Stimulated activated memory B cell treated with anti-CD40 and anti-IgM and Interleukin-4, amounts not matched to agents 10 μg/mL and 1 μg/mL and 100 μg/mL, for 72 hours (primary cell): ENCODE data around the gene RBFOX2.
"Not testable (repeated sequence)": the region's sequence is repeated elsewhere in the genome, so short reads cannot be mapped to it uniquely, and the experiment has no call there.

Experiments used
- ATAC-seq: fragments of 150-1000 bp; cut with Tn5 transposase; 2 replicates; pipeline ENCODE4 v1.10.0; 2021
- H3K27ac Mint-ChIP-seq: one replicate; pipeline ENCODE4 v1.8.0; 2022; ENCODE audit warnings: mild to moderate bottlenecking, mixed read lengths
- H3K27me3 Mint-ChIP-seq: one replicate; pipeline ENCODE4 v1.8.0; 2022; ENCODE audit warnings: mixed read lengths
- H3K36me3 Mint-ChIP-seq: one replicate; pipeline ENCODE4 v1.8.0; 2022; ENCODE audit warnings: mixed read lengths
- H3K4me1 Mint-ChIP-seq: one replicate; pipeline ENCODE4 v1.8.0; 2022; ENCODE audit warnings: mixed read lengths
- H3K4me3 Mint-ChIP-seq: one replicate; pipeline ENCODE4 v1.8.0; 2022; ENCODE audit warnings: mild to moderate bottlenecking, moderate library complexity, mixed read lengths
- H3K9me3 Mint-ChIP-seq: one replicate; pipeline ENCODE4 v1.8.0; 2022; ENCODE audit warnings: mixed read lengths

Gene RBFOX2

DNA sequence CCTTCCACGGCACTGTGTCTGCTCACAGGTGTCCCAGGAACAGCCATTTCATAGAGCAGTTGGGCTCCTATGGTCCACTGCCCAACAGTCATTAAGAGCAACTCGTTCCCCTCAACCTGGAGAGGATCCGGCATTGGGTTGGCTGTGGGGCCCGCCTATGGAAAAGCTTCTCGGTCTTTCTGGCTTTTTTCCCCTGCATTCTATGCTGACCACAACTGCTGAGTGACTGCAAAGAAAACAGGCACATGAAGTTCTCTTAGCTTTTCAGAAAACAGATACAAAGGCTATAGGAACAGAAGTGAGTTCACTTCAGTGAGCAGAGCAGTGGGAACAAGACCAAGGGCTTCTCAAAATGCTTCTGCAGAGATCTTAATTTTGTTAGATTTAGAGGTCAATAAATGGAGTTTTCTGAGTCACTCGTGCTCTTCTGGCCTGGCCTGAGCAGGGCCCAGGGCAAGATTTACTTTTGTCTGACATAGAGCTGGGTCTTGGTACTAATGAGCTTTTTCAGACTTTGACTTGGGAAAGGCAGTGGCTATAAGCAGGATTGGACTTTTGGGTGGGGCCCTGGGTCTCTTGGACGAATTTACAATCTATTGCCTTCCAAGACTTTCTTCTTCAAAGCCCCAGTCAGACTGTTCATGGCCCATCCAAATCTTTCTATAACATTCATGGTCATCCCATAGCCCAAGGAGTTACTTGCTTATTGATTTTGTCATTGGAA is 324.6 kb downstream of the RBFOX2 start:
- no peaks in the 10 kb centered on the region for H3K36me3 Mint-ChIP-seq
- H3K4me3 Mint-ChIP-seq: no peak overlapping the region
- no peak for ATAC-seq
- no peaks in the 10 kb centered on the region for H3K9me3 Mint-ChIP-seq
- H3K27ac Mint-ChIP-seq: no peak overlapping the region
- H3K4me1 Mint-ChIP-seq: no peaks in the 10 kb centered on the region
- H3K27me3 Mint-ChIP-seq: peaks cover 8% of the 10 kb centered on the region

DNA sequence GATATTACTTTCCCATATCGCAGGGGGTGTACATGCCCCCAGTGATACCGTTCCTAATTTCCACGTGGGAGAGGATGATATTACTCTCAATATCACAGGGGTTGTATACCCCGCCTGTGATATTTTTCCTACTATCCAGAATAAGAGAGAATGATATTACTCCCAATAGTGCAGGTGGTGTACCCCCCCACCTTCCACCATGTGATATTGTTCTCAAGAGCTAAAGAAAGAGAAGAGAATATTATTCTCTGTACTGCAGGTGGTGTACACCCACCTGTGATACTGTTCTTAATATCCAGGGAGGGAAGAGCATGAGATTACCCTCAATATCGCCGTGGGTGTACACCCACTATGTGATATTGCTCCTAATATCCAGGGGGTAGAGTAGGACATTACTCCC is 328.8 kb downstream of the RBFOX2 start:
- ATAC-seq, H3K4me1 Mint-ChIP-seq, H3K36me3 Mint-ChIP-seq, H3K9me3 Mint-ChIP-seq, H3K27ac Mint-ChIP-seq, H3K27me3 Mint-ChIP-seq, H3K4me3 Mint-ChIP-seq: not testable (repeated sequence)

DNA sequence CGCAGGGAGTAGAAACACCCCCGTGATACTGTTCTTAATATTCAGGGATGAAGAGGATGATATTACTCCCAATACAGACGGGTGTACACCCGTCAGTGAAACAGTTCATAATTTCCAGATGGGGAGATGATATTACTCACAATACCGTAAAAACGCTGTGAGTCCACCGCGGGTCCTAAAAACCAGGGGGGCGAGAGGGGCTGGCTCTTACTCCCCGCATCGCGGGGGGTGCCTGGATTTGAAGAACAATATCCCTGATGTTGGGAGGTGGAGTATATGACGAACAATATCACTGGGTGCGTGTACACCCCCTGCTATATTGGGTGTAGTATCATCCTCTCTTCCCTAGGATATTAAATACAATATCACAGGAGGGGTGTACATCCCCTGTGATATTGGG is 331.5 kb downstream of the RBFOX2 start:
- H3K4me1 Mint-ChIP-seq: no peaks in the 10 kb centered on the region
- H3K4me3 Mint-ChIP-seq: no peak overlapping the region
- H3K9me3 Mint-ChIP-seq: no peaks in the 10 kb centered on the region
- no peaks in the 10 kb centered on the region for H3K36me3 Mint-ChIP-seq
- H3K27me3 Mint-ChIP-seq: no peaks in the 10 kb centered on the region
- no peak overlapping the region for H3K27ac Mint-ChIP-seq
- ATAC-seq: no peak

DNA sequence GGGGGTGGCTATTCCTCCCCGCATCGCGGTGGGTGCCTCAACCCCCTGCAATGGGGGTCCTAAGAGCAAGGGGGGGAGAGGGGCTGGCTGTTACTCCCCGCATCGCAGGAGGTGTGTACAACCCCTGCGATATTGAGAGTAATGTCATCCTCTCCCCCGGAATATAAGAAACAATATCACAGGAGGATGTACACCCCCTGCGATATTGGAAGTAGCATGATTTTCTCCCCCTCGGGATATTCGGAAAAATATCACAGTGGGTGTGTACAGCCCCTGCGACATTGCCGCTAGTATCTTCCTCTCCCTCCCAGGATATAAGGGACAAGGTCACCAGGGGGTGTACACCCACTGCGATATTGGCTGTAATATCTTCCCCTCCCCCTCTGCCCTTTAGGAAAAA is 333.4 kb downstream of the RBFOX2 start:
- no peak for ATAC-seq
- Mint-ChIP-seq H3K27ac (no peak overlapping the region), H3K4me1 (peaks cover 7% of the 10 kb centered on the region), H3K9me3 (no peaks in the 10 kb centered on the region), H3K27me3 (peaks cover 17% of the 10 kb centered on the region), H3K36me3 (no peaks in the 10 kb centered on the region), H3K4me3 (no peak overlapping the region)

DNA sequence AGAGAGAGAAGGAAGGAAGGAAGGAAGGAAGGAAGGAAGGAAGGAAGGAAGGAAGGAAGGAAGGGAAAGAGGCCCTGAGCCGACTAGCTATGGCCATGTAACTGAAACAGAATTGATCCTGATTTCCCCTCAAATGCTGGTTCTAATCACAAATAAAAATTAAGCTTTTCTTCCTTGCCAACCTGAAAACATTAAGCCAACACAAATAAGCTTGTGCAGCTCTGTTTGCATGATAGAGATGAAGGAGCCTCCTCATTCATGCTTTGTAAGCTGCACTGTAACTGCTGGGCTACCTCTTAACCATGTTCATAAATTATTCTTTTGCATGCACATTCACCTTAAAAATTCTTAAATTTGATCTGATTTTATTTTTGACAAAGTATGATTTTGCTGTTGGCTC is 338.6 kb downstream of the RBFOX2 start:
- Mint-ChIP-seq H3K9me3 (peaks cover 3% of the 10 kb centered on the region), H3K27me3 (peaks cover 26% of the 10 kb centered on the region), H3K4me3 (no peak overlapping the region), H3K27ac (no peak overlapping the region), H3K4me1 (peaks cover 22% of the 10 kb centered on the region), H3K36me3 (no peaks in the 10 kb centered on the region)
- no peak for ATAC-seq

DNA sequence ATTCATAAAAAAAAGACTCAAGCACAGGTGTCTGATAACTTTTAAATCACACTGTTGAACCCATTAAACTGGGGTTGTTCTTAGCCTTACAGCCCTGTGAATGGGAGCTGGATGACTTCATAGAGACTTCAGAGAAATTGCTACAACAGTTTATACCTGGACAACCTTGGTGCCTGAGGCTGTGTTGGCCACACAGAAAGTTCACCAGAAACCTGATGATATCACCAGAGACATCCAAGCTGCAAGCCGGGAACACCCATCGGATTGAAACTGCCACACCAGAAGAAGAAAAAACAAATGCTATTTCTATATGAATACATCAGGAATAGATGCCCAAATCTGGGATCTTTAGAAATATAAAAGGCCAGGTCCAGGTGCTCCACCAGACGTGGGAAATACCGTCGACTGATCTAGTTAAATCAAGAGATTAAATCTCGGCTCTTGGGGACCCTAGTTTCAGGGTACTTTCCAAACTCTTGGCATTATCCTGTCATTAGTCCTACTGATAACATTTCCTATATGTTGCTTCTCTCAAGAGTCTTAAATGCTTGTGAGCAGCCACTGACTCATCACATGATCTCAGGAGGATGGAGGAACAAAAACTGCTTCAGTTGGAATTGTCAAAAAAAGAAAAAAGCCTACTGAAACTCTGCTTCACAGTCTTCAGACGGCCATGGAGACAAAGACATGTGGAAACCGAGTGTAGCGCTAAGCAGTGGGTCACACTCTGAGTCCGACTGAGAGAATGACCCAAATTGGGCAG is 339.5 kb downstream of the RBFOX2 start:
- no peaks in the 10 kb centered on the region for H3K36me3 Mint-ChIP-seq
- H3K9me3 Mint-ChIP-seq: peaks cover 3% of the 10 kb centered on the region
- H3K4me1 Mint-ChIP-seq: peaks cover 22% of the 10 kb centered on the region
- no peak overlapping the region for H3K27ac Mint-ChIP-seq
- H3K4me3 Mint-ChIP-seq: no peak overlapping the region
- peaks cover 28% of the 10 kb centered on the region for H3K27me3 Mint-ChIP-seq
- ATAC-seq: no peak
